ENCODE measurements around the gene ZNF710.

- TF ChIP-seq POLR2A (IDR thresholded peaks at IDR 0.05) (no peak), EP300 (IDR thresholded peaks at IDR 0.05) (no peak), CTCF (IDR thresholded peaks at IDR 0.05) (no peak)
Observed at GRCh38 chr15:90015294-90015693, 14.2 kb downstream of the ZNF710 start.
